ENCODE data around the gene CYP4V2.

Gene CYP4V2

GRCh38 chr4:186201010-186201409, 9.6 kb downstream of the CYP4V2 start:
- H3K9ac ChIP-seq = no peak overlapping the region
- no peak overlapping the region for H3K4me2 ChIP-seq (ENCODE audit: low read length)
- H3K9me3 ChIP-seq (ENCODE audit: control insufficient read depth, low read length) = no peaks in the 10 kb centered on the region
- H3K36me3 ChIP-seq (ENCODE audit: control insufficient read depth, insufficient read depth, low read length) = no peaks in the 10 kb centered on the region
- no peak overlapping the region for H2AFZ ChIP-seq
- H3K4me3 ChIP-seq (ENCODE audit: low read depth, low read length) = no peak overlapping the region
- no peak overlapping the region for H3K27ac ChIP-seq
- no peak for TF ChIP-seq CTCF (IDR thresholded peaks at IDR 0.05)
- no peaks in the 10 kb centered on the region for H3K27me3 ChIP-seq (ENCODE audit: control insufficient read depth, insufficient read depth, low read length)
- no peaks in the 10 kb centered on the region for H3K79me2 ChIP-seq
- H3K4me1 ChIP-seq = peaks cover 2% of the 10 kb centered on the region

- H3K4me3 ChIP-seq (ENCODE audit: low read depth, low read length) = no peak overlapping the region
- peak overlapping the region; percentile 18 for H3K4me2 ChIP-seq (ENCODE audit: low read length)
- H3K9ac ChIP-seq = no peak overlapping the region
- no peaks in the 10 kb centered on the region for H3K79me2 ChIP-seq
- H2AFZ ChIP-seq = no peak overlapping the region
- H3K27me3 ChIP-seq (ENCODE audit: control insufficient read depth, insufficient read depth, low read length) = no peaks in the 10 kb centered on the region
- H3K4me1 ChIP-seq = peaks cover 2% of the 10 kb centered on the region
- H3K27ac ChIP-seq = no peak overlapping the region
- no peaks in the 10 kb centered on the region for H3K9me3 ChIP-seq (ENCODE audit: control insufficient read depth, low read length)
- no peaks in the 10 kb centered on the region for H3K36me3 ChIP-seq (ENCODE audit: control insufficient read depth, insufficient read depth, low read length)
- peak; percentile 47 for TF ChIP-seq CTCF (IDR thresholded peaks at IDR 0.05)
Measured at GRCh38 chr4:186201535-186202230, 10.3 kb downstream of the CYP4V2 start.

GRCh38 chr4:186202490-186203140, 11.2 kb downstream of the CYP4V2 start:
- no peak for TF ChIP-seq CTCF (IDR thresholded peaks at IDR 0.05)

GRCh38 chr4:186203406-186203805, 12.0 kb downstream of the CYP4V2 start:
- Histone ChIP-seq H3K9me3 (ENCODE audit: control insufficient read depth, low read length) (no peaks in the 10 kb centered on the region), H3K79me2 (no peaks in the 10 kb centered on the region), H3K9ac (no peak overlapping the region), H3K4me2 (ENCODE audit: low read length) (no peak overlapping the region), H3K36me3 (ENCODE audit: control insufficient read depth, insufficient read depth, low read length) (no peaks in the 10 kb centered on the region), H3K27me3 (ENCODE audit: control insufficient read depth, insufficient read depth, low read length) (no peaks in the 10 kb centered on the region), H2AFZ (no peak overlapping the region), H3K27ac (no peak overlapping the region), H3K4me3 (ENCODE audit: low read depth, low read length) (no peak overlapping the region), H3K4me1 (peaks cover 2% of the 10 kb centered on the region)
- TF ChIP-seq CTCF (IDR thresholded peaks at IDR 0.05) = no peak

More at GRCh38 chr4:186202490-186203140, 11.2 kb downstream of the CYP4V2 start:
- no peak overlapping the region for H3K4me3 ChIP-seq (ENCODE audit: low read depth, low read length)
- H2AFZ ChIP-seq = no peak overlapping the region
- no peak overlapping the region for H3K4me2 ChIP-seq (ENCODE audit: low read length)
- H3K9me3 ChIP-seq (ENCODE audit: control insufficient read depth, low read length) = no peaks in the 10 kb centered on the region
- H3K27ac ChIP-seq = no peak overlapping the region
- H3K79me2 ChIP-seq = no peaks in the 10 kb centered on the region
- no peaks in the 10 kb centered on the region for H3K27me3 ChIP-seq (ENCODE audit: control insufficient read depth, insufficient read depth, low read length)
- H3K4me1 ChIP-seq = peaks cover 2% of the 10 kb centered on the region
- H3K36me3 ChIP-seq (ENCODE audit: control insufficient read depth, insufficient read depth, low read length) = no peaks in the 10 kb centered on the region
- no peak overlapping the region for H3K9ac ChIP-seq
